ENCODE measurements around the gene SLC1A3. TPM values are rescaled to one million over a fixed set of nuclear protein-coding genes. Genes with fewer than 3 reads are reported as not detected.

The SLC1A3 gene
- total RNA-seq, 1 donor from 2014 or later: 93.2 TPM

DNA sequence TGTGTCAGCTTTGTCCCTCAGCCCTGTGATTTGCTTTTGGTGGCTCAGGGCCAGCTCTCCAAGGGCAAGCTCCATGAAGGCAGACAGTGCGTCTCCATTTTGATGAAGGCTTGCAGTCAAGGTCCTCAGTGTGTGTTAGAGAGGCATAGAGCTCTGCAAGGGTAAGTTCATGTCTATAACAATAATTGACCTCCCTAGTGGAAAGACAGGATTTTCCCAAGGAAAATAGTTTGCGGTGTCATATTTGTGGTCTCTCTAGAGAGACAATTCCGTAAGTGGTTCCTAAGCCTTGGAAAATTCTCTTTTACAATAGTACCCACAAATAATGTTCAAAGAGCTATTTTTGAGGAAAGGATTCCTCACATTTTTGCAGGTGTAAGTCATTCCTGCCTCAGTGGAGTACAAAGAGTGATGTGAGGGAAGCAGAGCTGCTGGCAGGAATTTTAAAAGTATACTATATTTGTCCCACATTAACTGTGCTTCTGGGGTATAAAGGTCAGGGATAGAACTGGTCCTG lies 40.2 kb downstream of the SLC1A3 start:
- Mint-ChIP-seq H3K36me3 (peaks cover 21% of the 10 kb centered on the region), H3K4me3 (no peak overlapping the region), H3K9me3 (peaks cover 4% of the 10 kb centered on the region), H3K4me1 (ENCODE audit: unreplicated experiment) (peaks cover 10% of the 10 kb centered on the region), H3K27me3 (no peaks in the 10 kb centered on the region), H3K27ac (no peak overlapping the region)
- no peak for DNase-seq (ENCODE audit: extremely low spot score, unreplicated experiment)
- TF ChIP-seq, protein P1, sequence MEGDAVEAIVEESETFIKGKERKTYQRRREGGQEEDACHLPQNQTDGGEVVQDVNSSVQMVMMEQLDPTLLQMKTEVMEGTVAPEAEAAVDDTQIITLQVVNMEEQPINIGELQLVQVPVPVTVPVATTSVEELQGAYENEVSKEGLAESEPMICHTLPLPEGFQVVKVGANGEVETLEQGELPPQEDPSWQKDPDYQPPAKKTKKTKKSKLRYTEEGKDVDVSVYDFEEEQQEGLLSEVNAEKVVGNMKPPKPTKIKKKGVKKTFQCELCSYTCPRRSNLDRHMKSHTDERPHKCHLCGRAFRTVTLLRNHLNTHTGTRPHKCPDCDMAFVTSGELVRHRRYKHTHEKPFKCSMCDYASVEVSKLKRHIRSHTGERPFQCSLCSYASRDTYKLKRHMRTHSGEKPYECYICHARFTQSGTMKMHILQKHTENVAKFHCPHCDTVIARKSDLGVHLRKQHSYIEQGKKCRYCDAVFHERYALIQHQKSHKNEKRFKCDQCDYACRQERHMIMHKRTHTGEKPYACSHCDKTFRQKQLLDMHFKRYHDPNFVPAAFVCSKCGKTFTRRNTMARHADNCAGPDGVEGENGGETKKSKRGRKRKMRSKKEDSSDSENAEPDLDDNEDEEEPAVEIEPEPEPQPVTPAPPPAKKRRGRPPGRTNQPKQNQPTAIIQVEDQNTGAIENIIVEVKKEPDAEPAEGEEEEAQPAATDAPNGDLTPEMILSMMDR (conservative IDR thresholded peaks at IDR 0.05): no peak

DNA sequence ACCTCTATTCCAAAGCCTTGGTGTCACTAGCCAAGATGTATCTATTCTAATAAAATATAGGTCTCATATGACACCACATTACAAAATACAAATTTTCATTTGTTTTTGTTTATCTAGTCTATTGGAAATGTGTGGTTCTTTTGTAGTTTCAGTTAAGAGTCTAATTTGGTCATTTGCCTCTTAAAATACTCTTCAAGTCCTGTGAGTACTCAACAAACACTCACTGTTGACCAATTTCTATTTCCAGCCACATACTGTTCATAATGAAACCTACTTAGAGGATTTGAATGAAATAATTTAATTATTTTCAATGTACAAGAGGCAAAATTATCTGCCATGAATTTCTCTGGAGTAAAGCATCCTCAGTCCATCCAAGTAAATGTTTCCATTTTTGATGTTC lies 40.6 kb downstream of the SLC1A3 start:
- no peak for DNase-seq (ENCODE audit: extremely low spot score, unreplicated experiment)
- no peak overlapping the region for H3K4me3 Mint-ChIP-seq
- no peak overlapping the region for H3K27ac Mint-ChIP-seq
- no peaks in the 10 kb centered on the region for H3K27me3 Mint-ChIP-seq
- peaks cover 13% of the 10 kb centered on the region for H3K4me1 Mint-ChIP-seq (ENCODE audit: unreplicated experiment)
- TF ChIP-seq, protein P1 (conservative IDR thresholded peaks at IDR 0.05): no peak
- H3K9me3 Mint-ChIP-seq: peaks cover 4% of the 10 kb centered on the region
- peaks cover 22% of the 10 kb centered on the region for H3K36me3 Mint-ChIP-seq

DNA sequence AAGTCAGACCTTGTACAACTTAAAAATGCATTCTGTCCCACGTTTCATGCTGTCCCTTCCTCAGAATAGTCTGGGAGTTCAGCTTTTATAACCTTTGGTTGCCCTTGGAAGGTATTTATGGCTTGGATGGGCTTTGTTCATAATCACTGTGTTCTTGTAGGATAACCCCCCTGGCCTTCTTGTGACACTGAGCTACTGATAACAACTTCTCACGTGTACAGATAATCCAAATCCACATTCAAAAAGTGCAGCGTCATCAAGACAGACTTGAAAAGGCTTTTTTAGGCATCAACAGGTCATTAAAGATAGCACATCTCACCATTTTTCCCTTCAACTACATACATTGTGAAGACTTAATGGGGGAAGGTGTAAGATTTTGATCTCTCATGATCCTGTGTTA lies 42.0 kb downstream of the SLC1A3 start:
- TF ChIP-seq, protein P1 (conservative IDR thresholded peaks at IDR 0.05): no peak
- no peaks in the 10 kb centered on the region for H3K27me3 Mint-ChIP-seq
- H3K27ac Mint-ChIP-seq: no peak overlapping the region
- no peak overlapping the region for H3K4me3 Mint-ChIP-seq
- no peak for DNase-seq (ENCODE audit: extremely low spot score, unreplicated experiment)
- H3K36me3 Mint-ChIP-seq: peaks cover 18% of the 10 kb centered on the region
- H3K9me3 Mint-ChIP-seq: peaks cover 4% of the 10 kb centered on the region
- peaks cover 26% of the 10 kb centered on the region for H3K4me1 Mint-ChIP-seq (ENCODE audit: unreplicated experiment)

DNA sequence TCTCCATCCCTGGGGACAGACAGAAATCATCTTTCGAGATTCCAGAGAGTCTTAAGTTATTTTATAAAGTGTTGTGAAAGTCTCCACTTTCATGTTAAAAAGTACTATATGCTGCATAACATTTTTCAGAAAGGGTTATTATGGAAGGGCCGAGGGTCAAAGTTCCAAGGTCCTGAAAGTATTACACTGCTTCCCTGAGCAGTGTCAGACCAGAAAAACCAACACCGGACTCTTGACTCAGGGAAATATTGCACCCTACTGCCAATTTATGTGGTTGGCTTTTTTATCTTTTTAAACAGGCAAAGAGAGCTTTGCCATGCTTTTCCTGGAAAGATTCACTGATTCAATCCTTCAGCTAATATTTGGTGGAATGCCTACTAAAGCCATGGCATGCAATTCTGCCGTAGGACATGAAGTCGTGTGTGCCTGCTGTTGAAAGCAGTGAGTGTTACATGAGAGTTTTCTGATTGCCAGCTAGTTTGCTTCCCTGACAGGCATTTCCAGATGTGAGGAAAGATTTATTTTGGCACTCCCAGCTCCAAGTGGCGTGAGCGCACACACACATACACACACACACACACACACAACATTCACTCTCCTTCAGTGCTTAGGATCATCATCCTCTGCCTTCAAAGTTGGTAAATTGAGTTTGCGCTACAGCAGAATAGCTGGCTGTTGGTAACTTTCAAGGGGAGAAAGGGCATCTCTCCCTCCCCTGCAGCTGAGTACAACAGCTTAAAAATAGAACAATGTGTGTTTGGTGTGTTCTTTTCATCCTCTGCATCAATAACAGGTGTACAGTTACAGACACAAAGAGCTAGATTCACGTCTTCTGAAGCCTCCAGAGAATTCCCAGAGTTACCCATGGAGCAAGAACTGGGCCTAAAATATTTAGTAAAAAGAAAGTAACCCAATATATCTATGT lies 45.6 kb downstream of the SLC1A3 start:
- TF ChIP-seq, protein P1 (conservative IDR thresholded peaks at IDR 0.05): no peak
- no peaks in the 10 kb centered on the region for H3K9me3 Mint-ChIP-seq
- H3K4me3 Mint-ChIP-seq: no peak overlapping the region
- H3K36me3 Mint-ChIP-seq: peaks cover 10% of the 10 kb centered on the region
- H3K4me1 Mint-ChIP-seq (ENCODE audit: unreplicated experiment): peaks cover 45% of the 10 kb centered on the region
- no peak overlapping the region for H3K27ac Mint-ChIP-seq
- no peak for DNase-seq (ENCODE audit: extremely low spot score, unreplicated experiment)
- H3K27me3 Mint-ChIP-seq: no peaks in the 10 kb centered on the region

DNA sequence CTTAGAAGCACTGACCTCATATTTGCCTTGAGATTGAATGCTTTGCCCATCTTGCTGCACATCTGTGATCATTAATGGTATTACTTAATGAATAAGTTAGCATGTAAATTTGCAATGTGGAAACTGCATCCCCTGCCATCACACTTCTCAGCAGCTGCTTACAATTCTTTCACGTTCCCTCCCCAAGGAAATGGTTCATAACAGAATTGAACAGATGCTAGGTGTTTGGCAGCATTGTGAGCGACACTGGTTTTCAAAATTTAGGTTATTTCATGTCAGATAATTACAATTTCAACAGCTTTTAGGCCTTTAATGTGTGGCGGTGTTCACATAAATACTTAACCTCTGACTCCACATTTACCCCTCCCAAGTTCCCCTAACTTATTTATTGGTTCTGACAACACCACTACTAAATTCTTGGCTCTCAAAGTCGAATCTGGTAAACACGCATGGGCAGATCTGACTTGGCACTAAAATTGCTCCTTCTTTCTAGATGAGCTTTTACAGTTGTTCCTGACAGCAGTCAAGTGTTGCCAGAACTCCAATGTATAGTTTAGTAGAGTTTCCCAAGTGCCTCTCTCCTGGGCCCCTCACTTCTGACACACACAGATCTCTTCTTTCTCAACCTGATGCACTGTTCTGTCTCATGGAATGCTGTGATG lies 46.8 kb downstream of the SLC1A3 start:
- H3K4me1 Mint-ChIP-seq (ENCODE audit: unreplicated experiment): peaks cover 56% of the 10 kb centered on the region
- TF ChIP-seq, protein P1 (conservative IDR thresholded peaks at IDR 0.05): no peak
- peaks cover 10% of the 10 kb centered on the region for H3K36me3 Mint-ChIP-seq
- H3K27me3 Mint-ChIP-seq: no peaks in the 10 kb centered on the region
- DNase-seq (ENCODE audit: extremely low spot score, unreplicated experiment): no peak
- H3K9me3 Mint-ChIP-seq: no peaks in the 10 kb centered on the region
- H3K27ac Mint-ChIP-seq: no peak overlapping the region
- H3K4me3 Mint-ChIP-seq: no peak overlapping the region
